Upper lobe of right lung (tissue), 1 donor: ENCODE measurements around the gene IFITM2. TPM values are rescaled to one million over a fixed set of nuclear protein-coding genes. Genes with fewer than 3 reads are reported as not detected.
"Not testable (repeated sequence)": the region's sequence is repeated elsewhere in the genome, so short reads cannot be mapped to it uniquely, and the experiment has no call there.

ENCODE experiments used
- ATAC-seq: fragments of 200-7000 bp; cut with Tn5 transposase; one replicate; pipeline ENCODE4 v1.9.1; 2020; ENCODE audit warnings: mild to moderate bottlenecking, moderate library complexity
- DNase-seq: peaks from one replicate; pipeline ENCODE4 v3.0.0-alpha.2; 2020
- H3K27ac ChIP-seq: fragments of 200-600 bp; one replicate; pipeline ENCODE4 v1.8.0; 2022
- H3K27me3 ChIP-seq: fragments of 200-600 bp; one replicate; pipeline ENCODE4 v1.8.0; 2022; ENCODE audit warnings: mild to moderate bottlenecking
- H3K36me3 ChIP-seq: fragments of 200-600 bp; one replicate; pipeline ENCODE4 v1.8.0; 2022
- H3K4me1 ChIP-seq: fragments of 200-600 bp; one replicate; pipeline ENCODE4 v1.8.0; 2022
- H3K4me3 ChIP-seq: fragments of 200-600 bp; one replicate; pipeline ENCODE4 v1.8.0; 2022; ENCODE audit warnings: mild to moderate bottlenecking
- H3K9me3 ChIP-seq: fragments of 200-600 bp; one replicate; pipeline ENCODE4 v1.8.0; 2022
- CTCF ChIP-seq: fragments of 200-600 bp; IDR thresholded peaks from one replicate; pipeline ENCODE4 v1.8.0; 2022; ENCODE audit warnings: antibody characterized with exemption
- intact Hi-C: fragments of 100-400 bp; cut with DNase I; formaldehyde crosslinking; loops from one replicate; pipeline ENCODE4 v1.11.0; 2022
- total RNA-seq: library from RNA; stranded (reverse); fragmentation: NEBNext Ultra II Directional; extraction: Animal tissue kit (Norgen Biotek cat#: 25700); gene quantifications from one replicate; pipeline ENCODE4 v1.2.1, GENCODE V29; 2021
- donor health status: DM: no; HTN: yes; CAD: no; lungs with severe emphysema.

Gene IFITM2
- total RNA-seq, 1 donor from 2014 or later = 521 TPM

- ATAC-seq = no peak
- Histone ChIP-seq H3K4me3 (no peak overlapping the region), H3K27me3 (peaks cover 66% of the 10 kb centered on the region), H3K27ac (no peak overlapping the region), H3K36me3 (no peaks in the 10 kb centered on the region), H3K4me1 (peaks cover 29% of the 10 kb centered on the region), H3K9me3 (no peaks in the 10 kb centered on the region)
- intact Hi-C loops = no loop called here
- DNase-seq = peak; percentile 63
- no peak for TF ChIP-seq CTCF
Observed at GRCh38 chr11:284105-285020, 23.3 kb upstream of the IFITM2 start.

GRCh38 chr11:285021-285893, 22.4 kb upstream of the IFITM2 start:
- no peak for TF ChIP-seq CTCF
- Histone ChIP-seq H3K4me3 (no peak overlapping the region), H3K9me3 (no peaks in the 10 kb centered on the region), H3K27ac (no peak overlapping the region), H3K27me3 (peaks cover 58% of the 10 kb centered on the region), H3K36me3 (no peaks in the 10 kb centered on the region), H3K4me1 (peaks cover 29% of the 10 kb centered on the region)
- no peak for ATAC-seq
- intact Hi-C loops = no loop called here
- DNase-seq = peak; percentile 48

- H3K4me3 ChIP-seq = no peak overlapping the region
- no peak for TF ChIP-seq CTCF
- no peaks in the 10 kb centered on the region for H3K36me3 ChIP-seq
- H3K27ac ChIP-seq = no peak overlapping the region
- H3K9me3 ChIP-seq = no peaks in the 10 kb centered on the region
- ATAC-seq (no peak), DNase-seq (no peak)
- H3K4me1 ChIP-seq = peaks cover 26% of the 10 kb centered on the region
- intact Hi-C loops = no loop called here
- peaks cover 52% of the 10 kb centered on the region for H3K27me3 ChIP-seq
Observed at GRCh38 chr11:285894-286220, 21.8 kb upstream of the IFITM2 start.

- intact Hi-C loops, H3K9me3 ChIP-seq, H3K27ac ChIP-seq, H3K4me3 ChIP-seq, ATAC-seq, H3K36me3 ChIP-seq: not testable (repeated sequence)
- Histone ChIP-seq H3K27me3 (peaks cover 39% of the 10 kb centered on the region), H3K4me1 (peaks cover 18% of the 10 kb centered on the region)
- peak; percentile 57 for DNase-seq
Observed at GRCh38 chr11:286977-287820, 20.4 kb upstream of the IFITM2 start.

GRCh38 chr11:287821-288477, 19.7 kb upstream of the IFITM2 start:
- no peaks in the 10 kb centered on the region for H3K36me3 ChIP-seq
- DNase-seq (peak; percentile 67), ATAC-seq (peak; percentile 13)
- H3K27me3 ChIP-seq = peaks cover 31% of the 10 kb centered on the region
- intact Hi-C loops = no loop called here
- H3K4me3 ChIP-seq = peak overlapping the region; percentile 69
- no peaks in the 10 kb centered on the region for H3K9me3 ChIP-seq
- H3K27ac ChIP-seq = peak overlapping the region; percentile 55
- peaks cover 18% of the 10 kb centered on the region for H3K4me1 ChIP-seq
- TF ChIP-seq CTCF = no peak
